Measurements from ENCODE around the gene ZMYND8.
"Not testable (repeated sequence)": the region's sequence is repeated elsewhere in the genome, so short reads cannot be mapped to it uniquely, and the experiment has no call there.

ZMYND8 gene

GRCh38 chr20:47292581-47292980, 63.9 kb downstream of the ZMYND8 start:
- POLR2A ChIA-PET, result no interaction called here
- no peak for DNase-seq (ENCODE audit: extremely low spot score)
- no peak for TF ChIP-seq CTCF (IDR thresholded peaks at IDR 0.05; ENCODE audit: control extremely low read depth, extremely low read depth, low read depth, missing control alignments)
- CTCF ChIA-PET, result interaction anchor here (2.0 kb wide), 1 partner anchor 9 kb away, joined by 4 read pairs; no protein-coding TSS in a partner anchor

GRCh38 chr20:47290666-47291430, 65.7 kb downstream of the ZMYND8 start:
- POLR2A ChIA-PET, result no interaction called here
- CTCF ChIA-PET, result interaction anchor here (0.6 to 1.6 kb wide), 2 partner anchors 9 to 120 kb away, joined by 3 read pairs; no protein-coding TSS in a partner anchor
- no peak for TF ChIP-seq CTCF (IDR thresholded peaks at IDR 0.05; ENCODE audit: control extremely low read depth, extremely low read depth, low read depth, missing control alignments)
- DNase-seq (ENCODE audit: extremely low spot score), result no peak

- POLR2A ChIA-PET, result interaction anchor here (0.6 kb wide), 1 partner anchor 67 kb away, joined by 7 read pairs; no protein-coding TSS in a partner anchor
- DNase-seq (ENCODE audit: extremely low spot score), result no peak
- no peak for TF ChIP-seq CTCF (IDR thresholded peaks at IDR 0.05; ENCODE audit: control extremely low read depth, extremely low read depth, low read depth, missing control alignments)
- CTCF ChIA-PET, result interaction anchor here (4.2 to 4.5 kb wide), 2 partner anchors 17 to 94 kb away, joined by 23 to 31 read pairs; no protein-coding TSS in a partner anchor
Observed at GRCh38 chr20:47290008-47290407, 66.5 kb downstream of the ZMYND8 start.

GRCh38 chr20:47289096-47289495, 67.4 kb downstream of the ZMYND8 start:
- POLR2A ChIA-PET, result no interaction called here
- CTCF ChIA-PET, result interaction anchor here (4.2 to 4.5 kb wide), 2 partner anchors 16 to 95 kb away, joined by 23 to 31 read pairs; no protein-coding TSS in a partner anchor
- no peak for TF ChIP-seq CTCF (IDR thresholded peaks at IDR 0.05; ENCODE audit: control extremely low read depth, extremely low read depth, low read depth, missing control alignments)
- DNase-seq (ENCODE audit: extremely low spot score), result no peak

- POLR2A ChIA-PET; DNase-seq (ENCODE audit: extremely low spot score): not testable (repeated sequence)
- CTCF ChIA-PET, result interaction anchor here (1.4 to 4.5 kb wide), 3 partner anchors 16 to 95 kb away, joined by 6 to 31 read pairs (median 23); no protein-coding TSS in a partner anchor
Observed at GRCh38 chr20:47288530-47288929, 68.0 kb downstream of the ZMYND8 start.

- ChIA-PET POLR2A (no interaction called here), CTCF (interaction anchor here (0.8 to 4.5 kb wide), 5 partner anchors 9 to 96 kb away, joined by 3 to 31 read pairs (median 6); no protein-coding TSS in a partner anchor)
- TF ChIP-seq CTCF (IDR thresholded peaks at IDR 0.05; ENCODE audit: control extremely low read depth, extremely low read depth, low read depth, missing control alignments), result no peak
- DNase-seq (ENCODE audit: extremely low spot score), result no peak
Observed at GRCh38 chr20:47287609-47288144, 68.8 kb downstream of the ZMYND8 start.

- no peak for TF ChIP-seq CTCF (IDR thresholded peaks at IDR 0.05; ENCODE audit: control extremely low read depth, extremely low read depth, low read depth, missing control alignments)
- no peak for DNase-seq (ENCODE audit: extremely low spot score)
- POLR2A ChIA-PET, result interaction anchor here (0.7 kb wide), 1 partner anchor 11 kb away, joined by 3 read pairs; no protein-coding TSS in a partner anchor
- CTCF ChIA-PET, result interaction anchor here (0.8 to 4.5 kb wide), 4 partner anchors 8 to 97 kb away, joined by 3 to 31 read pairs (median 13); no protein-coding TSS in a partner anchor
Observed at GRCh38 chr20:47286681-47287080, 69.8 kb downstream of the ZMYND8 start.
